ENCODE data around the gene DTNB. TPM values are rescaled to one million over a fixed set of nuclear protein-coding genes. Genes with fewer than 3 reads are reported as not detected.

The DTNB gene
- total and polyA plus RNA-seq, 7 donors: 2.4 to 7.8 (median 4.8) TPM

DNA sequence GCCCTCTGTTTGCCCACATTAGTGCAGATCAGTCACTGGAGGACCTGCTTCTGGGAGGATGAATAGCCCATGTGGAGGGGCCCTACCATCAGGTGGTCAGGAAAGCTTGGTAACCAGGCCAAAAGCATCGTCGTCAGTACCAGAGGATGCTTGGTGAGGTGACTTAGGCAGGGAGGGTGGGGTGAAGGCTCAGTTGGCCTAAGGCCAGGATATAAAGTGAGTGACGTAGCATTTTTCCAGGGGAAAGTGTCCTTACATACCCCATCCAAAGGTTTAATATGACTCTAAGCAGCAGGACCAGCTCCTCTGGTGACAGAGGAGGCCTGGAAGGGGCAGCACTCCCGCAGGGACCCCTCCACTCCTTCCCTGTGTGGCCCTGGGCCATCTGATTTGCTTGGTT is 303.9 kb downstream of the DTNB start:
- no peak for TF ChIP-seq EP300 (IDR thresholded peaks at IDR 0.05)
- TF ChIP-seq, protein P1, sequence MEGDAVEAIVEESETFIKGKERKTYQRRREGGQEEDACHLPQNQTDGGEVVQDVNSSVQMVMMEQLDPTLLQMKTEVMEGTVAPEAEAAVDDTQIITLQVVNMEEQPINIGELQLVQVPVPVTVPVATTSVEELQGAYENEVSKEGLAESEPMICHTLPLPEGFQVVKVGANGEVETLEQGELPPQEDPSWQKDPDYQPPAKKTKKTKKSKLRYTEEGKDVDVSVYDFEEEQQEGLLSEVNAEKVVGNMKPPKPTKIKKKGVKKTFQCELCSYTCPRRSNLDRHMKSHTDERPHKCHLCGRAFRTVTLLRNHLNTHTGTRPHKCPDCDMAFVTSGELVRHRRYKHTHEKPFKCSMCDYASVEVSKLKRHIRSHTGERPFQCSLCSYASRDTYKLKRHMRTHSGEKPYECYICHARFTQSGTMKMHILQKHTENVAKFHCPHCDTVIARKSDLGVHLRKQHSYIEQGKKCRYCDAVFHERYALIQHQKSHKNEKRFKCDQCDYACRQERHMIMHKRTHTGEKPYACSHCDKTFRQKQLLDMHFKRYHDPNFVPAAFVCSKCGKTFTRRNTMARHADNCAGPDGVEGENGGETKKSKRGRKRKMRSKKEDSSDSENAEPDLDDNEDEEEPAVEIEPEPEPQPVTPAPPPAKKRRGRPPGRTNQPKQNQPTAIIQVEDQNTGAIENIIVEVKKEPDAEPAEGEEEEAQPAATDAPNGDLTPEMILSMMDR (IDR thresholded peaks at IDR 0.05): no peak
- TF ChIP-seq POLR2A (IDR thresholded peaks at IDR 0.05): no peak
- TF ChIP-seq POLR2AphosphoS5 (IDR thresholded peaks at IDR 0.05): no peak
- intact Hi-C loops (cut with DNase I): loop anchor here (10.0 kb wide), 1 partner anchor 295 kb away; no protein-coding TSS in a partner anchor
- no peak for DNase-seq
- Histone ChIP-seq H3K4me1 (no peaks in the 10 kb centered on the region), H3K27me3 (no peaks in the 10 kb centered on the region), H3K9me3 (no peaks in the 10 kb centered on the region), H3K36me3 (no peaks in the 10 kb centered on the region), H3K27ac (no peak overlapping the region), H3K4me3 (no peak overlapping the region)
- WGBS, 2 donors: 84 to 85% methylated on average over 4 of the region's 4 CpGs

- WGBS, 2 donors: 85 to 87% methylated on average over 4 of the region's 4 CpGs
- intact Hi-C loops (cut with DNase I): loop anchor here (10.0 kb wide), 1 partner anchor 296 kb away; no protein-coding TSS in a partner anchor
- peak; percentile 42 for DNase-seq
- TF ChIP-seq, protein P1 (IDR thresholded peaks at IDR 0.05): no peak
- TF ChIP-seq EP300 (IDR thresholded peaks at IDR 0.05): no peak
- no peak for TF ChIP-seq POLR2A (IDR thresholded peaks at IDR 0.05)
- TF ChIP-seq POLR2AphosphoS5 (IDR thresholded peaks at IDR 0.05): no peak
- Histone ChIP-seq H3K27me3 (no peaks in the 10 kb centered on the region), H3K27ac (no peak overlapping the region), H3K36me3 (no peaks in the 10 kb centered on the region), H3K4me1 (no peaks in the 10 kb centered on the region), H3K9me3 (no peaks in the 10 kb centered on the region), H3K4me3 (no peak overlapping the region)
Measured at GRCh38 chr2:25368660-25369059, 304.7 kb downstream of the DTNB start.

- 92% methylated on average over 9 of the region's 9 CpGs for WGBS, 2 donors
- no peak overlapping the region for H3K4me3 ChIP-seq
- no peaks in the 10 kb centered on the region for H3K9me3 ChIP-seq
- intact Hi-C loops (cut with DNase I): loop anchor here (10.0 kb wide), 1 partner anchor 298 kb away; no protein-coding TSS in a partner anchor
- H3K4me1 ChIP-seq: peaks cover 0 to 7% (median 4%) of the 10 kb centered on the region in 4 donors
- H3K27ac ChIP-seq: no peak overlapping the region
- no peak for DNase-seq
- TF ChIP-seq POLR2AphosphoS5 (IDR thresholded peaks at IDR 0.05): no peak
- no peak for TF ChIP-seq POLR2A (IDR thresholded peaks at IDR 0.05)
- TF ChIP-seq, protein P1 (IDR thresholded peaks at IDR 0.05): no peak
- TF ChIP-seq EP300 (IDR thresholded peaks at IDR 0.05): no peak
- no peaks in the 10 kb centered on the region for H3K36me3 ChIP-seq
- H3K27me3 ChIP-seq: no peaks in the 10 kb centered on the region
Measured at GRCh38 chr2:25367296-25367695, 306.1 kb downstream of the DTNB start.

- DNase-seq: no peak
- WGBS, 2 donors: 91 to 95% methylated on average over 4 of the region's 4 CpGs
- no peaks in the 10 kb centered on the region for H3K27me3 ChIP-seq
- H3K36me3 ChIP-seq: no peaks in the 10 kb centered on the region
- H3K27ac ChIP-seq: no peak overlapping the region
- H3K9me3 ChIP-seq: no peaks in the 10 kb centered on the region
- intact Hi-C loops (cut with DNase I): loop anchor here (10.0 kb wide), 1 partner anchor 298 kb away; no protein-coding TSS in a partner anchor
- H3K4me3 ChIP-seq: no peak overlapping the region
- peaks cover 0 to 10% (median 6%) of the 10 kb centered on the region in 4 donors for H3K4me1 ChIP-seq
- TF ChIP-seq POLR2A (IDR thresholded peaks at IDR 0.05) (no peak), EP300 (IDR thresholded peaks at IDR 0.05) (no peak), POLR2AphosphoS5 (IDR thresholded peaks at IDR 0.05) (no peak)
- TF ChIP-seq, protein P1 (IDR thresholded peaks at IDR 0.05): no peak
Measured at GRCh38 chr2:25366629-25367028, 306.7 kb downstream of the DTNB start.

GRCh38 chr2:25365241-25365640 is 308.1 kb downstream of the DTNB start:
- WGBS, 2 donors: 47 to 54% methylated on average over 5 of the region's 5 CpGs
- peaks cover 0 to 11% (median 10%) of the 10 kb centered on the region in 4 donors for H3K4me1 ChIP-seq
- H3K9me3 ChIP-seq: no peaks in the 10 kb centered on the region
- no peaks in the 10 kb centered on the region for H3K27me3 ChIP-seq
- no peak for DNase-seq
- TF ChIP-seq, protein P1 (IDR thresholded peaks at IDR 0.05): no peak
- TF ChIP-seq POLR2AphosphoS5 (IDR thresholded peaks at IDR 0.05): no peak
- TF ChIP-seq EP300 (IDR thresholded peaks at IDR 0.05): no peak
- no peak for TF ChIP-seq POLR2A (IDR thresholded peaks at IDR 0.05)
- intact Hi-C loops (cut with DNase I): loop anchor here (10.0 kb wide), 1 partner anchor 300 kb away; no protein-coding TSS in a partner anchor
- peak overlapping the region in 1 of 4 donors; percentile 32 for H3K27ac ChIP-seq
- no peak overlapping the region for H3K4me3 ChIP-seq
- H3K36me3 ChIP-seq: no peaks in the 10 kb centered on the region
